HG02870 (cell line): ENCODE results near the gene TOB1.
A peak's percentile ranks its signal among the peaks of the same experiment; 100 is the strongest.

Source experiments
- ATAC-seq: cut with Tn5 transposase; IDR thresholded peaks from one replicate; pipeline ENCODE4 v1.9.1; 2021; ENCODE audit warnings: mild to moderate bottlenecking, moderate library complexity; ENCODE audit not compliant: unreplicated experiment

TOB1 gene, protein sequence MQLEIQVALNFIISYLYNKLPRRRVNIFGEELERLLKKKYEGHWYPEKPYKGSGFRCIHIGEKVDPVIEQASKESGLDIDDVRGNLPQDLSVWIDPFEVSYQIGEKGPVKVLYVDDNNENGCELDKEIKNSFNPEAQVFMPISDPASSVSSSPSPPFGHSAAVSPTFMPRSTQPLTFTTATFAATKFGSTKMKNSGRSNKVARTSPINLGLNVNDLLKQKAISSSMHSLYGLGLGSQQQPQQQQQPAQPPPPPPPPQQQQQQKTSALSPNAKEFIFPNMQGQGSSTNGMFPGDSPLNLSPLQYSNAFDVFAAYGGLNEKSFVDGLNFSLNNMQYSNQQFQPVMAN

DNA sequence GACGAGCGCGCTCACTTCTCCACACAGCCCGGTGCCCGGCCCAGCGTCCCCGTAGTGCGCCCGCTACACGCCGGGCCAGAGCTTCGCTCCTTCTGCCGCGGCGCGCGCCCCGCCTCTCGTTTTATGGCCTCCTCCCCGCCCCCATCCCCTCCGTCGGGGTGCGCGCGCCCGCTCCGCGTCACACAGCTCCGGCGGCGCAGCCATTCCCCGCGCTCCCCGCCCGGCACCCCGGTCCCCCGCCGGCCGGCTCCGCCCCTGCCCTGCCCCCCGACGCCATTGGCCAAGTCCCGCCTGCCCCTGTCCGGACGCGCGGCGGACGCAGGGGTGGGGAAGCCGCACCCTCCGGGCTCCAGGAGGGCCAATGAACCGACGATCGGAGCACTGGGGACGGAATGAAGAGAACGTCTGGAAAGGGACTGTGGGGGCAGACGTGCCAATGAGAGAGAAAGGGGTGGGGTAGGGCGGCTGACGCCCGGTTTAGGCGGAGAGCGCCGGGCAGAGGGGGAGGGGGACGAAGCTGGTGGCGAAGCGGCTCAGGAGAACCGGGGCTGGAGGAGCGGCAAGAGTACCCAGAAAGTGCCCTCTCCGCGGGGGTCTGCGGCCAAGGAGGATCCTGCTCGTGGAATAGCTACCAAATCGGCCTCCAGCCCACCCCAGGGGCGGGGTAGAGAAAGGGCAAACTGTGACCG lies at the start of gene TOB1:
Gene TOB1 (minus strand): TSS at position 94 of the 689 bp plus-strand sequence. CDS start 2,337 bp downstream, outside the sequence.
- ATAC-seq = peak; percentile 56

GRCh38 chr17:50914505-50915063 lies 48.4 kb upstream of the TOB1 start:
- no peak for ATAC-seq

GRCh38 chr17:50913120-50913519 lies 47.0 kb upstream of the TOB1 start:
- ATAC-seq = no peak

DNA sequence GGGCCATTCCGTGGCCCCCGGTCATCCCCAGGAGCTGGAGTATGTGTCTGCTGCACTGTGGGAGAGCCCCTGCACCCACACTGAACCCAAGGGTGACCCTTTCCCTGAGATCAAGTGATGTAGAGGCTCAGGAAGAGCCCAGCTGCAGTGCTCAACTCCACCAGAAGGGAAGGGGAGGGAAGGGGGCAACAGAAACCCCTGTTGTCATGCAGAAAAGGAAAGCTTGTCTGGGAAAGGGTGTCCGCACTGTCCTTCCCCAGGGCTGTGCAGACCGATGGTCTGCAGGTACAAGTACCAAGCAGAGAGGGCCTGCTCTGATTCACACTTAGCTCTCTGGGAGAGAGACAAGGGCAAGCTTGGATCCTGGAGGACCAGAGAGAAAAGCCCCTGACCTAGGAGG lies 45.7 kb upstream of the TOB1 start:
- ATAC-seq = no peak

- ATAC-seq = no peak
These were observed 45.3 kb upstream of the TOB1 start for GRCh38 chr17:50911450-50911849.

DNA sequence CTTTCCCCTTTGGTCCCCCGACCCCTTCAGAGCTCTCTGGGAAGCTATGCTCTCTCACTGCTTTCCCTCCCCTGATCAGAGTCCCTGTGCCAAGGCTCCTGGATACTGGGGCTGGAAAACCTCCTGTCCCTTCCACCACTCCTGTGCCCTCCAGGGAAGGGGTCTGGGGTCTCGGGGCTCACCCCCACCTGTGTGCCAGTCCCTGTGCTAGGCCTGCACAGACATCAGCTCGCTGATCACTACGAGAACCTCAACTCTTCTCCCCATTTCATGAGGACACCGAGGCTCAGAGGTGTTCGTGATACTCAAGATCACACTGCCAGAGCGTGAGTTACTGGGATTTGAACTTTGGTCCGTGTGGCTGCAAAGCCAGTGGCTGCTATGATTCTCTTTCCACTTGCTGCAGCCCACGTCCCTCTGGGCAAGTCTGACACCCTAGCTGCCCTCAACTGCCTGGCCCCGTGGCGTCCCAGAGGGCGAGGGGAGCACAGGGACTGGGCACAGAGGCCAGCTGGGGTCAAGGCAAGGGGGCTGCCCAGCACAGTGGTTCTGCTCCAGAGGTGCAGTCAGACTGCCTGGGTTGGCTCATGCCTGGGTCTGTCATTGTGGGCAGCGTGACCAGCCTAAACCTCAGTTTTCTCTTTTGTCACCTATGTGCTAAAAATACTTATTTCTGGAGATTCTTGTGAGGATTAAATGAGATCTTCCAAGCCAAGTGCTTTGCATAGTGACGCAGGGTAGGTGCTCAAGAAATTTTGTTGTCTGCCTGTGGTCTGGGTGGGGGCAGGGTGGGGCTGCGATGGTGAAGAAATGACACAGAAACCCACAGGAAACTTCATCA lies 43.8 kb upstream of the TOB1 start:
- ATAC-seq = no peak

DNA sequence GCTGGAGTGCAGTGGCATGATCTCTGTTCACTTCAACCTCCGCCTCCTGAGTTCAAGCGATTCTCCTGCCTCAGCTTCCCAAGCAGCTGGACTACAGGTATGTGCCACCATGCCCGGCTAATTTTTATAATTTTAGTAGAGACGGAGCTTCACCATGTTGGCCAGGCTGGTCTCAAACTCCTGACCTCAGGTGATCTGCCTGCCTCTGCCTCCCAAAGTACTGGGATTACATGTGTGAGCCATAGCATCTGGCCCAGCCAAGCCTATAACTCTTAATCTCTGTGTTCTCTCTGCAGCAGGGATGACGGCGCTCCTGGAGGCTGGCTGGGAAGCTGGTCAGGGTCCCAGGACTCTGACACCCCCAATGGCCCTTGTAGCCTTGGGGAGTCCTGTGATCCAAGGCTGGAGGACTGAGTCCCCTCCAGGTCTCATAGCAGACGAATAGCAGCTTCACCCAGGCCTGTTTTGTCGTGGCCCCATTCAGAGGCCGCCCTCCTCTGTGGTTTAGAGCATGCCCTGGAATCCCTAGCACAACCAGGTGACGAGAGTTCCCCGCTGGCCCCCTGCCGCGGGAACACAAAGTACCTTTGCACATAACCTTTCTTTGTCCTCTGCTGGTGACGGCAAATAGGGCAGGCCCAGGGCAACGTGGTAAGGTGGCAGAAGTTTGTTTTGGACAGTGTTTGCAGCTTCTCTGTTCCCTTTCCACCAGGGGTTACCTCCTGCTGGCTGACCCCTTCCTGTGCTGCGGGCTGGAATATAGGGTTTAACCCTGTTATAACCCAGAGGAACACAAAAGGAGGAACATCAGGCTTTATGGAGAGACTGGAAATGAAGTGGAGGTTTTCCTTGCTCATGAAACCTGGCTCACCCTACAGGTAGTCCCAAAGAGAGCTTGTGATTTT lies 43.0 kb upstream of the TOB1 start:
- no peak for ATAC-seq

DNA sequence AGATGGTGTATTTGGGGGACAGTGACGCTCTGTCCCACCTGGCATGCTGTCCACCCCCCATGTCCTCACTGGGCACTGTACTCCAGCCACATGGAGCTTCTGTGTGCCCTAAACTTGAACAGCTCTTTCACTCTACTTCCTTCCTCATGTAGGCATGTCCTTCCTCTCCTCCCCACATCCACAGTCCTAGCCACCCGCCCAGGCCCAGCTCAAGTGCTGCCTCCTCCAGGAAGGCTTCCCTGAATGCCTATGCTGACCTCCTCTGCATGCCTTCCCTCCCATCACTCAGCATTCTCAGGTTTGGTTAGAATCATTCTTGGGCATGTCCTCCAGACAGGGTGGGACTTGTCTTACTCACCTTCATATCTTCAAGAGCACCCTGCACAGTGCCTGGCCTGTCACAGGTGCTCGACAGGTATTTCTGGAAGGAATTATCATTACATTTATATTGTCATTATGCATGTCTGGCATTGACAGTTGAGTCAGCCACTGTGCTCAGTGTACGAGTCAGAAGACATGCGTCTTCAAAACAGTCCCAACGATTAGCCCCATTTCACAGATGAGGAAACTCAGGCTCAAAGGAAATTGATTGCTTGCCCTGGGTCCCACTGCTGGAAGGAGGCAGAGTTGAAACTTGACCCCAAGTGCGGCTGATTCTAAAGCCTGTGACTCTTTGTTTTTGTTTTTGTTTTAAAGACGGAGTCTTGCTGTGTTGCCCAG lies 42.1 kb upstream of the TOB1 start:
- ATAC-seq = no peak

- ATAC-seq = no peak
These were observed 40.3 kb upstream of the TOB1 start for GRCh38 chr17:50906443-50906842.

DNA sequence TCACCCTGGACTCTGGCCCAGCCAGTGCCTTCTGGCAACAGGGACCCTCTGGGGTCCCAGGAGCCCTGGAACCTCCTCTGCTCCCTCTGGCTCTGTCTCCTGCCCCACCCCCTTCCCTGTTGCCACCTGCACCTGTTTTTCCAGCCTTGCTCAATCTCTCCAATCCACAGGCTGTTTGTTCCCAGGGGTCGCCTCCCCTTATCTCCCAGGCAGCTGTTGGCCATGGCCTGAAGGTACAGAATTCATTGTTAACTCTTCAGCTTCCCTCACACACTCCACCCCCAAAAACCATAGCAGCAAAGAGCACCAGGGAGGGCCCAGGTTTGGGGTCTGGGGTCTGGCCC lies 39.3 kb upstream of the TOB1 start:
- ATAC-seq = no peak

DNA sequence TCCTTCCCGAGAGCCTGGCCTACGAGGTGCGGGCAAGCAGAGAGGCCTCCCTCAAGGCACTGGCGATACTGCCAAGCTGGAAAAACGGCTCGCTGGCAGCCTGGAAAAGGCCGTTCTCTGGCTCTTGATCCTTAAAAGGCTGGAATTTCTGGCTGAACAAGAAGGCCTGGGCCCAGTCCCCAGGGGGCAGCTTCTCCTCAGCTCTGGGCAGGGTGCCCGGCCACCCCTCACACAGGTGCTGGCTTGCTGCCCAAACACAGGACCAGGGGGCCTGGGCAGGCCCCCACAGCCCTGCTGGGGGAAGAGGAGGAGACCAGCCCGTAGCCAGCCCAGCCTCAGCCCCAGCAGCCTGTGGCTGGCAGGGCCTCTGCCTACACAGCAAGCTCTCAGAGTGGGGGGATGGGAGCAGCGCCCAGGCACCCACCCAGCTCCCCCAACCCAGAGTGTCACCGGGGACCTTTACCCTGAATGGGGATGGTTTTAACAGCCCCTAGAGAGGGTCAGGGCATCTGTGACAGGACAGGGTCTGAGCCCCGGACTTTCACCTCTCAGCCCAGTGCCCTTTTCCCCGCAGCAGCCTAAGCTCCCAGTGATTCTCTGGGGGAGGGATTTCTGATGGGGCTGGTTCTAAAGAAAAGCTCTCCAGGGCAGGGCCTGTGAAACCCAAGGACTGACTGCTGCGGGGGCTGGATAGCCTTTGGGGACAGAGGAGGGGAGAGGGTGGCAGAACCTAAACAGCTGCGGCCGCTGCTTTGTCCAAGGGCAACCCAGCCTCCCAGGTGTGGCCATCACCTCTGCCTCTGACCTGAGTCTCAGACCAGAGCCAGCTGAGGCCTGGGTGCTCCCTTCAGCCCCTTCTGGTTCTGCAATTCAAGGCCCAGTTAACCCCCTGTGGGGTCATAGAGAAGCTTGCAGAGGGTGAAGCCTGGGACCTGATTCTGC lies 38.6 kb upstream of the TOB1 start:
- no peak for ATAC-seq

DNA sequence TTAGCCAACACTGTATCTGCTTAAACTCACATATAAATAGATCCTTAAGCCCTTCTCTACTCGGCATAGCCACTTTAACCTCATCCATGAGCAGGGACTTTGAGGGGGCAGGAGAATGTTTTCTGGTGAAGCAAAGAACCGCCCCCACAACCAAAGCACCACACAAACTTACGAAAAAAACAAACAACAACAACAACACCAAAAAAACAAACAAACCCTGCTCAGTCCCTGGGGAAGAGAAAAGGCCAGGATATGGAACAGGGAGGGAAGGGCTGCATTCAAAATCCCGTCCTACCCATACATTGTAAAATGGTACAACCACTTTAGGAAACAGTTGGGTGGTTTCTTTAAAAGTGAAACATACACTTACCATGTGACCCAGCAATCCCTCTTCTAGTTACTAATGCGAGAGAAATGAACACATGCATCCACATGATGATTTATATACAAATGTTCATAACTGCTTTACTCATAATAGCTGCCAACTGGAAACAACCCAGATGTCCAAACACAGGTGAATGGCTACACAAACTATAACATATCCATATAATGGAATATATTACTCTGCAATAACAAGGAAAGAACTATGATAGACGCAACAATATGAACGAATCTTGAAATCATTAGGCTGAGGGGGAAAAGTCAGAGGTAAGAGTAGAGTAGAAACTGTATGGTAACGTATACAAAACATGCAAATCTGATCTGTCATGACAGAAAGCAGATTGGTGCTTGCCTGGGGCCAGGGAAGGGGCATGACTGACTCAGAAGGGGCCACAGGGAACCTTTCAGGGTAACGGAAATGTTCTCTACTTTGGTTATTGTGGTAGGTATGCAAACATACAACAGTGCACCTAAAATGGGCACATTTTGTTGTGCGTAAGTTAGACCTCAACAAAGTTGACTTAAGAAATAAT lies 37.7 kb upstream of the TOB1 start:
- ATAC-seq = no peak

DNA sequence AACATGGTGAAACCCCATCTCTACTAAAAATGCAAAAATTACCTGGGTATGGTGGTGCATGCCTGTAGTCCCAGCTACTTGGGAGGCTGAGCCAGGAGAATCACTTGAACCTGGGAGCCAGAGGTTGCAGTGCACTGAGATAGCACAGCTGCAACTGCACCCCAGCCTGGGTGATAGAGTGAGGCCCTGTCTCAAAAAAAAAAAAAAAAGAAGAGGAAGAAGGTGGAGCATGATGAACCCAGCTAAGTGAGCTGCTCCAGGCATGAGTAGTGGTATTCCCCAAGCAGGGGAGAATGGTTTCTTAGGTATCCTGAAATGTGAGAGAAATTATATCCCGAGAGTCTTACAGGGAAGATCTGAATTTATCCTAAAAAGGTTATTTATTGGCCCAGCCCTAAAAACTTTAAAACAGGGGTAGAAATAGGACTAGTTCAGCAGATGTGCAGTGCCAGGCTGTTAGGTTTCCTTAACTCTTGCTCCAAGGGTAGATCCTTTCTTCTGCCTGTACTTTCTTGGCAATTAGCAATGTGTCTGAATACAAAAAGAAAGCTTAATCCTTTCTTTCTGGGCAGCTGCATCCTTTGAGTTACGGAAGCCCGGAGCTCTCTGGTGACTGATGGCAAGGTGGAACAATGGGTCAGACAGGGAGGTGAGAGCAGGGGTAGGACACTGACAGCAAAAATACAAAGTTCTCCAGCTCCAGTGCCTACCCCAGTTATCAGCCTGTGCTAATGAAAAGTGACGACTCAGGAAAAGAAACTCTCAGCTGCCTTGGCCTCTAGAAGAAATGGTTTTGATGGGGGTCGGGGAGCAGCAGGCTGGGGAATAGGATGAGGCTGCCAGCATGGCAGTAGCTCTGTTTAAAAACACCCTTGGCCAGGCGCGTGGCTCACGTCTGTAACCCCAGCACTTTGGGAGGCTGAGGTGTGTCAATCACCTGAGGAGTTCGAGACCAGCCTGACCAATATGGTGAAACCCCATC lies 36.5 kb upstream of the TOB1 start:
- ATAC-seq = no peak

DNA sequence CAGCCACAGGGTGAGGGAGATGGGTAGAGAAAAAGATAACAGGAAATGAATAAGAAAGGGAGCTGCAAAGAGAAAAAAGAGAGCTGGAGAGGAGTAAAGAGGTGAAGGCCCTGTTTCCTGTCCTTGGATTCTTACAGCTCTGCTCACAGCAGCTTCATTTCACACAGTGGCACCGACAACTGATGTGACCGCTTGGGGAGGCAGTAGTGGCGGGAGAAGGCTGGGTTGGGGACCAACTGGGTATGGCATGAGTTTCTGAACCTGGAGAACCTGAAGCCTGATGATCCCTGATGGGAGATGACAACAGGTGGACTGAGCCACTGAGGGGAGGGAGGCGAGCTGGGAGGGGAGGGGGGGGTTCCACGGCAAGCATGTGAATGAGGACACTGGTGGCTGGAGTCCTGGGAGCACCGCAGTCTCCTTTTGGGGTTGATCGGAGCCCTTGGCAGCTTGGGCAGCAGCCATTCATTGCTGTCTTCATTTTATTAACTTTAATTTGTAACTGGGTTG lies 34.3 kb upstream of the TOB1 start:
- ATAC-seq = no peak

GRCh38 chr17:50899559-50900319 lies 33.6 kb upstream of the TOB1 start:
- ATAC-seq = no peak
